HG03571 (cell line): ENCODE measurements around the gene LTBP2.

Experiments
- ATAC-seq: cut with Tn5 transposase; IDR thresholded peaks from one replicate; pipeline ENCODE4 v1.9.1; 2021; ENCODE audit not compliant: unreplicated experiment

The LTBP2 gene

GRCh38 chr14:74638966-74639365 is 26.9 kb upstream of the LTBP2 start:
- ATAC-seq, result no peak

- ATAC-seq, result no peak
Observed at GRCh38 chr14:74638066-74638465, 26.0 kb upstream of the LTBP2 start.

- ATAC-seq, result no peak
Observed at GRCh38 chr14:74637178-74637550, 25.1 kb upstream of the LTBP2 start.

- no peak for ATAC-seq
Observed at GRCh38 chr14:74636424-74637177, 24.6 kb upstream of the LTBP2 start.

- no peak for ATAC-seq
Observed at GRCh38 chr14:74635847-74636246, 23.8 kb upstream of the LTBP2 start.

GRCh38 chr14:74634964-74635363 is 22.9 kb upstream of the LTBP2 start:
- ATAC-seq, result no peak

- no peak for ATAC-seq
Observed at GRCh38 chr14:74634481-74634880, 22.4 kb upstream of the LTBP2 start.

GRCh38 chr14:74630881-74631690 is 19.0 kb upstream of the LTBP2 start:
- ATAC-seq, result no peak

DNA sequence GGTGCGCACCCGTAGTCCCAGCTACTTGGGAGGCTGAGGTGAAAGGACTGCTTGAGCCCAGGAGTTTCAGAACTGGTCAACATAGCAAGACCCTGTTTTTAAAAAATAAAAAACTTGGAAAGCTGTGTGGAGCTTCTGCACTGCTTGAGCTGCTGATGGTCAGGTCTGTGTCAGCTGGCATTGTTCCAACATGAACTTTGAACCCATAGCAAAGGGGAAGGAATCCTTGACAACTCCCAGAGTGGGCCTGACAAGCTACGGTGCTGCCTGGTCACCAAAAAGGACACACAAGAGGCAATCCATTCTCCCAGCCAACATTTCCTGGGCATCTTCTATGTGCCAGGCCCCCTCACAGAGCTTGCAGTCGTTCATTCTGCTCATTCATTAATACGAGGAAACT is 16.4 kb upstream of the LTBP2 start:
- ATAC-seq, result no peak

DNA sequence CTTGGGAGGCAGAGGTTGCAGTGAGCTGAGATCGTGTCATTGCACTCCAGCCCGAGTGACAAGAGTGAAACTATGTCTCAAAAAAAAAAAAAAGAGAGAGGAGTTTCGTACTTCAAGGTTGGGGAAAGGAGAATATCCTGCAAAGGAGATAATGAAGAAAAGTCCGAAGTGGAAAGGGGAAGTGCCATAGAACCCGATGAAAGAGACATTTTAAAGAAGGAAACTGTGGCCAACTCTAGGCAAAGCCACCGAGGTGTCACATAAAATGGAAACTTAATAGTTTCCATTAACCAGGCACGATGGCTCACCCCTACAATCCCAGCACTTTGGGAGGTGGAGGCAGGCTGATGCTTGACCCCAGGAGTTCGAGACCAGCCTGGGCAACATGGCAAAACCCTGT is 15.0 kb upstream of the LTBP2 start:
- no peak for ATAC-seq

DNA sequence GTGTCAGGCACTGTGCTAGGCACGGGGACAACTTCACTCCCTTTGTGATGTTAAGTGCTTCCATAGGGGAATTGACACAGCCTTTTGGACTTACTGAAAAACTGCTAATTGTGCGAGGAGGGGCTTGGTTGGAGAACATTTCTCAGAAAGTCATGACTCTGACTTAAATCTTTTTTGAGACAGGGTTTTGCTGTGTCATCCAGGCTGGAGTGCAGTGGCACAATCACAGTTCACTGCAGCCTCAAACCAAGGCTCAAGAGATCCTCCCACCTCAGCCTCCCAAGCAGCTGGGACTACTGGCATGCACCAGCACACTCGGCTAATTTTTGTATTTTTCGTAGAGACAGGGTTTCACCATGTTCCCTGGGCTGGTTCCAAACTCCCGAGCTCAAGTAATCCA is 10.2 kb upstream of the LTBP2 start:
- no peak for ATAC-seq

- no peak for ATAC-seq
Observed at GRCh38 chr14:74621556-74621955, 9.5 kb upstream of the LTBP2 start.

- no peak for ATAC-seq
Observed at GRCh38 chr14:74620923-74621322, 8.9 kb upstream of the LTBP2 start.

- no peak for ATAC-seq
Observed at GRCh38 chr14:74620497-74620921, 8.5 kb upstream of the LTBP2 start.

GRCh38 chr14:74619672-74620131 is 7.7 kb upstream of the LTBP2 start:
- ATAC-seq, result no peak

GRCh38 chr14:74618078-74618952 is 6.3 kb upstream of the LTBP2 start:
- ATAC-seq, result no peak

- no peak for ATAC-seq
Observed at GRCh38 chr14:74616996-74617700, 5.1 kb upstream of the LTBP2 start.

DNA sequence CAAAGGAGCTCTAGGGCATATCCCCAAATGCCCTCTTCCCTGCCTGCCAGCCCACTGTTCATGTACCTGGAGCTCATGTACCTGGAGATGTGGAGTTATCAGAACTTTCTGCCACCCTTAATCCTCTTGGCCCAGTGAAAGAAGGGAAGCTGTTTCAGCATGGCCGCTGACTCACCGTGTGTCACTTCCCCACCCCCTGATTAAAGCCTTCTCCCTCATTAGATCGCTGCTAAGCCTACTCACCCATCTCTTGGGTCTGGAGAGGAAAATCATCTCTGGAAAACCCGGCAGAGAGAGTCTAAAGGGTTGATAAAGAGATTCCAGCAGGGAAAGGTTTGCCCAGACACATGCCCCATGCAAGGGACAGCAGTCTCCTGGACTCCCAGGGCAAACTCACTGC is 4.5 kb upstream of the LTBP2 start:
- ATAC-seq, result no peak

DNA sequence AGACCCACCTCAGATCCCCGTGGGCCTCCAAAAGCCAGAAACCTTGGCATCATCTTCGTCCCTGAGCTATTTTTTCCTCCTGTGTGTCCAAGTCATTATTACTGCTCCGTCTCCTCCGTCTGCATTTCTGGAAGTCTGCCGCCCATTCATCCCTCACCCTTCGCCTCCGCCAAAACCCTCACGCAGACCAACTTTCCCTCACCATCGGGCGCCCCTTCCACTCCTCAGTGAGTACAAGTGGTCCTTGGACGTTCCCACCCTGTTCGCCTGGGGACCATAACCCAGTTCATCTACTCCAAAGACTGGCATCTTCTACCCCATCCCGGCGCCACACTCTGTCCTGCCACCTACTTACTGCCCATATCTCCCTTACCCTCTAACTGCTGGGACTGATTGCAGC is 3.7 kb upstream of the LTBP2 start:
- ATAC-seq, result no peak
